GM19455 (cell line): ENCODE measurements around the gene IL1A.
A peak's percentile ranks its signal among the peaks of the same experiment; 100 is the strongest.

Source experiments
- ATAC-seq: cut with Tn5 transposase; IDR thresholded peaks from one replicate; pipeline ENCODE4 v1.9.1; 2021; ENCODE audit not compliant: unreplicated experiment

Gene IL1A

GRCh38 chr2:112764071-112765044 is 19.9 kb downstream of the IL1A start, which contains the start of gene CKAP2L:
TSS of gene CKAP2L (minus strand) at chr2:112764609. CDS start at chr2:112764598, 11 bp downstream.
- ATAC-seq, result peak; percentile 97

- ATAC-seq, result no peak
These were observed 22.0 kb downstream of the IL1A start for GRCh38 chr2:112762276-112762675.

GRCh38 chr2:112760149-112760548 is 24.1 kb downstream of the IL1A start:
- ATAC-seq, result no peak

- ATAC-seq, result no peak
These were observed 25.6 kb downstream of the IL1A start for GRCh38 chr2:112758711-112759110.

GRCh38 chr2:112757265-112757664 is 27.0 kb downstream of the IL1A start:
- no peak for ATAC-seq

GRCh38 chr2:112756207-112756606 is 28.1 kb downstream of the IL1A start:
- ATAC-seq, result no peak

- ATAC-seq, result no peak
These were observed 28.8 kb downstream of the IL1A start for GRCh38 chr2:112755444-112755843.

- ATAC-seq, result no peak
These were observed 29.7 kb downstream of the IL1A start for GRCh38 chr2:112754564-112754963.

GRCh38 chr2:112752667-112753066 is 31.6 kb downstream of the IL1A start:
- ATAC-seq, result no peak

- ATAC-seq, result no peak
These were observed 32.7 kb downstream of the IL1A start for GRCh38 chr2:112751451-112752197.

- no peak for ATAC-seq
These were observed 33.8 kb downstream of the IL1A start for GRCh38 chr2:112750560-112750843.

- ATAC-seq, result no peak
These were observed 34.3 kb downstream of the IL1A start for GRCh38 chr2:112749755-112750559.

GRCh38 chr2:112740527-112740926 is 43.8 kb downstream of the IL1A start:
- ATAC-seq, result no peak

- no peak for ATAC-seq
These were observed 46.6 kb downstream of the IL1A start for GRCh38 chr2:112737542-112738232.

- ATAC-seq, result no peak
These were observed 50.4 kb downstream of the IL1A start for GRCh38 chr2:112733871-112734270.

GRCh38 chr2:112733456-112733855 is 50.8 kb downstream of the IL1A start:
- no peak for ATAC-seq

GRCh38 chr2:112731479-112731878 is 52.8 kb downstream of the IL1A start:
- ATAC-seq, result no peak

- ATAC-seq, result no peak
These were observed 53.5 kb downstream of the IL1A start for GRCh38 chr2:112730791-112731190.

- no peak for ATAC-seq
These were observed 54.1 kb downstream of the IL1A start for GRCh38 chr2:112730216-112730615.

- no peak for ATAC-seq
These were observed 55.7 kb downstream of the IL1A start for GRCh38 chr2:112728378-112729175.
